Peyer's patch (tissue), 4 donors: Measurements from ENCODE around the gene ENG.

Experiments
- POLR2A ChIP-seq, 2 donors: fragments of 450-650 bp; IDR thresholded peaks; one replicate each; pipeline ENCODE4 v1.5.1; 2017; ENCODE audit warnings: antibody characterized with exemption in 2 of 2, mild to moderate bottlenecking in 2 of 2, moderate library complexity in 2 of 2
- TF ChIP-seq, protein P1 (sequence below), 6 experiments: fragments of 450-650 bp in 4 of 6; fragments of 200-600 bp in 2 of 6; sonication (generic) in 1 of 6; IDR thresholded peaks; one replicate each; pipeline ENCODE4 v1.5.1; 2017 to 2019; ENCODE audit warnings: antibody characterized with exemption in 6 of 6, mild to moderate bottlenecking in 3 of 6, moderate library complexity in 1 of 6

DNA sequence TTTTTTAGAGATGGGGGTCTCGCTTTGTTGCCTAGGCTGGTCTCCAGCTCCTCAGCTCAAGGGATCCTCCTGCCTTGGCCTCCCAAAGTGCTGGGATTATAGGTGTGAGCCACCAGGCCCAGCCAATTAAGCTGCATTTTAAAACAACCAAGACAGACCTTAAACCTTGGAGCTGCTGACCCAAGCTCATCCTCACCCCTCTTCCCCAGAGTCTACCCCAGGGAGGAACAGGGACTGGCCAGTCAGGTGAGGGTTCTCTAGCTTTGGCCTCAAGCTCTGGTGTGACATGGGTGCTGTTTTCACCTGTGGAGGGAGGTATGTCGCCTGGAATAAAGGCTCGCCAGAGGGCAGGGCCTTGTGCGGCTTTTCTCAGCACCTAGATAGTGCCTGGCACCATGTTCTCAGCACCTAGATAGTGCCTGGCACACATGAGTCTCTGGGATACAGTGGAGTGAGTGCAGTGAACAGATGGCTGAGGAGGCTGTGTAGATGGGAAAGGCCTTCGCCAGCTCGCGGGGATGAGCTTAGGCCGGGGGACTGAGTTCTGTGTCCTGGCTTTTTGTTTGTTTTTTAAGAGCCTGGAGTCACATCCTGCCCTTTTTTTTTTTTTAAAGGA is 61.3 kb downstream of the ENG start:
- TF ChIP-seq, protein P1, sequence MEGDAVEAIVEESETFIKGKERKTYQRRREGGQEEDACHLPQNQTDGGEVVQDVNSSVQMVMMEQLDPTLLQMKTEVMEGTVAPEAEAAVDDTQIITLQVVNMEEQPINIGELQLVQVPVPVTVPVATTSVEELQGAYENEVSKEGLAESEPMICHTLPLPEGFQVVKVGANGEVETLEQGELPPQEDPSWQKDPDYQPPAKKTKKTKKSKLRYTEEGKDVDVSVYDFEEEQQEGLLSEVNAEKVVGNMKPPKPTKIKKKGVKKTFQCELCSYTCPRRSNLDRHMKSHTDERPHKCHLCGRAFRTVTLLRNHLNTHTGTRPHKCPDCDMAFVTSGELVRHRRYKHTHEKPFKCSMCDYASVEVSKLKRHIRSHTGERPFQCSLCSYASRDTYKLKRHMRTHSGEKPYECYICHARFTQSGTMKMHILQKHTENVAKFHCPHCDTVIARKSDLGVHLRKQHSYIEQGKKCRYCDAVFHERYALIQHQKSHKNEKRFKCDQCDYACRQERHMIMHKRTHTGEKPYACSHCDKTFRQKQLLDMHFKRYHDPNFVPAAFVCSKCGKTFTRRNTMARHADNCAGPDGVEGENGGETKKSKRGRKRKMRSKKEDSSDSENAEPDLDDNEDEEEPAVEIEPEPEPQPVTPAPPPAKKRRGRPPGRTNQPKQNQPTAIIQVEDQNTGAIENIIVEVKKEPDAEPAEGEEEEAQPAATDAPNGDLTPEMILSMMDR (IDR thresholded peaks at IDR 0.05): no peak
- TF ChIP-seq POLR2A (IDR thresholded peaks at IDR 0.05): no peak
